Caco-2 (cell line): ENCODE results near the gene NMRK2. TPM values are rescaled to one million over a fixed set of nuclear protein-coding genes. Genes with fewer than 3 reads are reported as not detected.
A peak's percentile ranks its signal among the peaks of the same experiment; 100 is the strongest.
"Not testable (repeated sequence)": the region's sequence is repeated elsewhere in the genome, so short reads cannot be mapped to it uniquely, and the experiment has no call there.

ENCODE experiments used
- BruUV-seq: library from RNA; stranded (reverse); fragments of 400-500 nt; replicated peaks from 2 replicates; lab custom pipeline; 2021; lab: Mats Ljungman, UMichigan
- CTCF ChIA-PET: fragments of 300-600 bp; sonication (Branson Sonifier 250); formaldehyde crosslinking; loops from one replicate; lab custom pipeline; 2022; ENCODE audit warnings: antibody characterized with exemption; lab: Charles Lee
- POLR2A ChIA-PET: fragments of 300-600 bp; sonication (Branson Sonifier 250); formaldehyde crosslinking; loops from one replicate; lab custom pipeline; 2022; ENCODE audit warnings: antibody characterized with exemption; lab: Charles Lee
- DNase-seq, 2 experiments: peaks; one replicate each; pipeline versions ENCODE4 v3.0.0 to v3.0.0-alpha.2; 2020 to 2022
- H3K27me3 ChIP-seq: replicated peaks from 2 replicates; pipeline ENCODE4 v1.6.0; 2011; ENCODE audit warnings: low read length; ENCODE audit not compliant: control insufficient read depth, insufficient read depth
- H3K36me3 ChIP-seq: 2 replicates; pipeline ENCODE4 v1.5.1; 2011; ENCODE audit warnings: low read length; ENCODE audit not compliant: control insufficient read depth, insufficient read depth
- H3K4me1 ChIP-seq: fragments of 250-450 bp; sonication (Bioruptor Pico); 2 replicates; pipeline ENCODE4 v1.5.1; 2020; ENCODE audit warnings: mild to moderate bottlenecking
- H3K4me3 ChIP-seq: 2 replicates; pipeline ENCODE4 v1.5.1; 2011; ENCODE audit warnings: low read depth, mild to moderate bottlenecking, control low read depth, low read length
- H3K9me3 ChIP-seq: fragments of 250-450 bp; sonication (Bioruptor Pico); 2 replicates; pipeline ENCODE4 v1.5.1; 2020; ENCODE audit warnings: mild to moderate bottlenecking, moderate library complexity
- H3K27ac Mint-ChIP-seq: one replicate; pipeline ENCODE4 v1.8.0; 2022; ENCODE audit warnings: mixed read lengths; ENCODE audit not compliant: unreplicated experiment
- H3K27me3 Mint-ChIP-seq: one replicate; pipeline ENCODE4 v1.8.0; 2022; ENCODE audit warnings: mixed read lengths; ENCODE audit not compliant: insufficient read depth, unreplicated experiment
- H3K36me3 Mint-ChIP-seq: one replicate; pipeline ENCODE4 v1.8.0; 2022; ENCODE audit warnings: mild to moderate bottlenecking, mixed read lengths; ENCODE audit not compliant: insufficient read depth, unreplicated experiment
- H3K4me1 Mint-ChIP-seq: one replicate; pipeline ENCODE4 v1.8.0; 2022; ENCODE audit warnings: low read depth, mixed read lengths; ENCODE audit not compliant: unreplicated experiment
- H3K4me3 Mint-ChIP-seq: one replicate; pipeline ENCODE4 v1.8.0; 2022; ENCODE audit warnings: mild to moderate bottlenecking, moderate library complexity, mixed read lengths; ENCODE audit not compliant: unreplicated experiment
- H3K9me3 Mint-ChIP-seq: one replicate; pipeline ENCODE4 v1.8.0; 2022; ENCODE audit warnings: mixed read lengths; ENCODE audit not compliant: unreplicated experiment
- intact Hi-C: fragments of 100-400 bp; cut with micrococcal nuclease; formaldehyde crosslinking; loops from one replicate; pipeline ENCODE4 v1.10.0; 2022; ENCODE audit not compliant: unreplicated experiment
- total RNA-seq: library from RNA; stranded (reverse); gene quantifications from 2 replicates; pipeline ENCODE4 v1.2.3, GENCODE V29; 2022
- TF ChIP-seq, protein P1 (sequence below), 2 experiments: fragments of 200-600 bp in 1 of 2; IDR thresholded peaks; 1 replicate in 1 of 2; 2 replicates in 1 of 2; pipeline versions ENCODE4 v1.5.1 to v1.8.0; 2011 to 2022; ENCODE audit warnings: antibody characterized with exemption in 1 of 2, control low read depth in 1 of 2, inconsistent platforms in 1 of 2, low read depth in 1 of 2, low read length in 1 of 2, mild to moderate bottlenecking in 1 of 2, moderate library complexity in 1 of 2; ENCODE audit not compliant: insufficient read depth in 1 of 2, severe bottlenecking in 1 of 2, unreplicated experiment in 1 of 2

The NMRK2 gene
- total RNA-seq, 1 experiment from 2014 or later, result not detected

DNA sequence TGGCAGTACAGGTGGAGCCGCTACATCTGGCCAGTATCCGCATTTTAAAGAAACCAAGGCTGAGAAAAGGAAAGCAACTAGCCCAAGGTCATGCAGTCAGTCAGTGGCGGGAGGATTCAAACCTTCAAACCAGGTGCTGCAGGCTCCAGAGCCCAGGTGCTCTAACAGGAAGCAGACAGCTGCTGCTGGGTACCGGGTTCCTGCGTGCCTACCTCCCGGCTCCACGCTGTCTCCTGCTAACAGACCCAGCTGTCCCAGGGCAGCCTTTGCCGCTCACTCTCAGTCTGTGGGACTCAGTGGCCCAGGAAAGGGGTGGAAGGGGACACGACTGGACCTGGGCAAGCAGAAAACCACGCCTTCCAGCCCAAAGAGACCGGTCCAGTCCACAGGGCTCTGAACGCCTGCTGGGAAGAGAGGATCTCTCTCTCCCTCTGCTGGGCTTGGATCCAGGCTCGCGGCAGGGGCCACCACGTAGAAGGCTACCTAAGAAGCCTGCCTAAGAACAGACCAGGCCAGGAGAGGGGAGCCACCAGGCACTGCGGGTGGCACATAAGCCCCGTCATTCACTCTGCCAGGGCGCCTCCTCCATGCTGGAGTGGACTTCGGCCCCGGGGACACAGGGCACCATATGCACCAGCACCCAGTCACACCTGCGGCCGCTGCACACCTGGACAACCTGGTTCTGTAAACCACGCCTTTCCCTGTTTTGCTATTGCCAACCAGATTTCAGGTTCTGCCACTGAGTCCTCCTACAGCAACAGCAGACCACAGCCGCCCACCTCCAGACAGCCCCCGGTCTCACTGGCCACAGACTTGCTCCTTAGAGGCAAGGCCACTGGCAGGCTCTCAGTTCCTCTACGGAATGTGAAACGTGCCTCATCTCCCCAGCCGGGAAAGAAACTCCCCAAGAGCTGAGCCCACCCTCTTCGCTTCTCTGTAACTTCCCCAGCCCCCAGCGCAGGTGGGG lies 33.5 kb downstream of the NMRK2 start:
- Mint-ChIP-seq H3K27ac (peak overlapping the region; percentile 74), H3K36me3 (peaks cover 99% of the 10 kb centered on the region), H3K4me3 (no peak overlapping the region), H3K4me1 (peaks cover 22% of the 10 kb centered on the region), H3K9me3 (no peaks in the 10 kb centered on the region), H3K27me3 (no peaks in the 10 kb centered on the region)
- ChIA-PET POLR2A (no interaction called here), CTCF (no interaction called here)
- no peaks in the 10 kb centered on the region for H3K9me3 ChIP-seq
- TF ChIP-seq, protein P1, sequence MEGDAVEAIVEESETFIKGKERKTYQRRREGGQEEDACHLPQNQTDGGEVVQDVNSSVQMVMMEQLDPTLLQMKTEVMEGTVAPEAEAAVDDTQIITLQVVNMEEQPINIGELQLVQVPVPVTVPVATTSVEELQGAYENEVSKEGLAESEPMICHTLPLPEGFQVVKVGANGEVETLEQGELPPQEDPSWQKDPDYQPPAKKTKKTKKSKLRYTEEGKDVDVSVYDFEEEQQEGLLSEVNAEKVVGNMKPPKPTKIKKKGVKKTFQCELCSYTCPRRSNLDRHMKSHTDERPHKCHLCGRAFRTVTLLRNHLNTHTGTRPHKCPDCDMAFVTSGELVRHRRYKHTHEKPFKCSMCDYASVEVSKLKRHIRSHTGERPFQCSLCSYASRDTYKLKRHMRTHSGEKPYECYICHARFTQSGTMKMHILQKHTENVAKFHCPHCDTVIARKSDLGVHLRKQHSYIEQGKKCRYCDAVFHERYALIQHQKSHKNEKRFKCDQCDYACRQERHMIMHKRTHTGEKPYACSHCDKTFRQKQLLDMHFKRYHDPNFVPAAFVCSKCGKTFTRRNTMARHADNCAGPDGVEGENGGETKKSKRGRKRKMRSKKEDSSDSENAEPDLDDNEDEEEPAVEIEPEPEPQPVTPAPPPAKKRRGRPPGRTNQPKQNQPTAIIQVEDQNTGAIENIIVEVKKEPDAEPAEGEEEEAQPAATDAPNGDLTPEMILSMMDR (IDR thresholded peaks at IDR 0.05; ENCODE audit: insufficient read depth in 1 of 2, low read depth in 1 of 2, low read length in 1 of 2, severe bottlenecking in 1 of 2, unreplicated experiment in 1 of 2), result no peak
- intact Hi-C loops, result no loop called here
- H3K36me3 ChIP-seq, result peaks cover 1% of the 10 kb centered on the region; the same call in 1 of the 2 replicates
- H3K4me1 ChIP-seq, result peaks cover 28% of the 10 kb centered on the region
- no peaks in the 10 kb centered on the region for H3K27me3 ChIP-seq
- no peak overlapping the region for H3K4me3 ChIP-seq
- no TSS peak for BruUV-seq
- DNase-seq, result no peak

DNA sequence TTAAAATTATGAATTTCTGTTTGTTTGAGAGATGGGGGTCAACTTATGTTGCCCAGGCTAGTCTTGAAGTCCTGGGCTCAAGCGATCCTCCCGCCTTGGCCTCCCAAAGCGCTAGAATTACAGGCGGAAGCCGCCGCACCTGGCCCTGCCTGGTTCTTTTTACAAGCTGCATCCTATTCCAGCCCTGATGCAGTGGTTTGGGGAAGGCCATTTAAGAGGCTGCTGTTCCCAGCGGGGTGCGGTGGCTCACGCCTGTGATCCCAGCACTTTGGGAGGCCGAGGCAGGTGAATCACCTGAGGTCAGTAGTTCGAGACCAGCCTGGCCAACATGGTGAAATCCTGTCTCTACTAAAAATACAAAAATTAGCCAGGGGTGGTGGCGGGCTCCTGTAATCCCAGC lies 35.1 kb downstream of the NMRK2 start:
- intact Hi-C loops, H3K4me3 ChIP-seq, H3K27me3 ChIP-seq, H3K4me3 Mint-ChIP-seq, BruUV-seq, H3K9me3 Mint-ChIP-seq, H3K36me3 ChIP-seq, DNase-seq, H3K27me3 Mint-ChIP-seq, H3K9me3 ChIP-seq: not testable (repeated sequence)
- ChIA-PET POLR2A (interaction anchor here (0.5 to 3.6 kb wide), 7 partner anchors 12 to 394 kb away, joined by 3 to 67 read pairs (median 4); partner anchors contain the start of genes APBA3, EEF2 and MRPL54), CTCF (interaction anchor here (0.6 to 1.8 kb wide), 2 partner anchors 11 to 20 kb away, joined by 6 to 16 read pairs; no protein-coding TSS in a partner anchor)
- Mint-ChIP-seq H3K27ac (peak overlapping the region; percentile 79), H3K36me3 (peaks cover 84% of the 10 kb centered on the region), H3K4me1 (peaks cover 22% of the 10 kb centered on the region)
- H3K4me1 ChIP-seq, result peaks cover 28% of the 10 kb centered on the region

DNA sequence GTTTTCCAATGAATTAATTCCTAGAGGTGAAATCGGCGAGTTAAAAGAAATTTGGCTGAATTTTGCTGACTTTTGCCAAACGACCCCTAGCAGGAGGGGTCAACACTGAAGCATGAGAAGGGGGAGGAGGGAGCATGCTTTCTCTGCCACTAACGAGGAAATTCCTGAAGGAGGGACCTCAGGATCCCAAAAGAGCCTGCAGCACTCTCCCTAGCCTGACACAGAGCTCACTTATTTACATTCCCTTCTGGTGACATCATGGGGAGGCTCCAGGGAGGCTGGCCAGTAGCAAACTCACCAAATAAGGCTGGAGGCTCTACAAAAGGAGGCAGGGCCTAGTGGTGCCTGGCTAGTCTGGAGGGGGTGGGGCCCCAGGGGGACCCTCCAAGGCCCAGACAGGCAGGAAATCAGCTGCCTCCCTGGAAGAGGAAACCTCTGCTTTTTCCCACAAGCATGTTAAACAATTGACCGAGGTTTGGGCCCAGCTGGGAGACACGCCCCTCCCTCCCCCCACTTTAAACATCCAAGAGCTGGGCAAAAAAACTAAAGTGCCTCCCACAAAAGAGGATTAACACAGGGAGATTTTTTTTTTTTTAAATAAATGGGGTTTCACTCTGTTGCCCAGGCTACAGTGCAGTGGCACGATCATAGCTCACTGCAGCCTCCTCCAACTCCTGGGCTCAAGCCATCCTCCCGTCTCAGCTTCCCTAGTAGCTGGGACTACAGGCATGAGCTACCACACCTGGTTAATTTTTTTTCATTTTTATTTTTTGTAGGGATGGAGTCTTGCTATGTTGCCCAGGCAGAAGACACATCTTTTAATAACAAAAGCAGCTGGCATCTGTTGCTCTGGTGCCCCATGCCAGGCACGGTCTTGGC lies 35.9 kb downstream of the NMRK2 start:
- Mint-ChIP-seq H3K36me3 (peaks cover 76% of the 10 kb centered on the region), H3K9me3 (no peaks in the 10 kb centered on the region), H3K27ac (peak overlapping the region; percentile 79), H3K27me3 (no peaks in the 10 kb centered on the region), H3K4me3 (peak overlapping the region; percentile 78), H3K4me1 (peaks cover 22% of the 10 kb centered on the region)
- POLR2A ChIA-PET, result interaction anchor here (0.5 to 3.6 kb wide), 11 partner anchors 10 to 395 kb away, joined by 3 to 67 read pairs (median 4); partner anchors contain the start of genes APBA3, EEF2 and MRPL54
- H3K27me3 ChIP-seq, result no peaks in the 10 kb centered on the region
- peak; percentile 93 to 95 for DNase-seq
- CTCF ChIA-PET, result interaction anchor here (0.6 to 1.8 kb wide), 4 partner anchors 11 to 1382 kb away, joined by 4 to 16 read pairs (median 5); partner anchors contain the start of gene EEF2
- H3K36me3 ChIP-seq, result peaks cover 1% of the 10 kb centered on the region; the same call in 1 of the 2 replicates
- intact Hi-C loops, result no loop called here
- H3K4me1 ChIP-seq, result peaks cover 28% of the 10 kb centered on the region
- H3K9me3 ChIP-seq, result no peaks in the 10 kb centered on the region
- no peak overlapping the region for H3K4me3 ChIP-seq
- TSS peak; percentile 95 for BruUV-seq
- TF ChIP-seq, protein P1 (IDR thresholded peaks at IDR 0.05; ENCODE audit: insufficient read depth in 1 of 2, low read depth in 1 of 2, low read length in 1 of 2, severe bottlenecking in 1 of 2, unreplicated experiment in 1 of 2), result no peak
